Gastroesophageal sphincter (tissue), 4 donors: Measurements from ENCODE around the gene NFKBIE. TPM values are rescaled to one million over a fixed set of nuclear protein-coding genes. Genes with fewer than 3 reads are reported as not detected.
"Not testable (repeated sequence)": the region's sequence is repeated elsewhere in the genome, so short reads cannot be mapped to it uniquely, and the experiment has no call there.

Experiments
- ATAC-seq: fragments of 150-250 bp; one replicate; pipeline ENCODE4 v1.9.1; 2016; ENCODE audit warnings: mild to moderate bottlenecking, moderate library complexity
- H3K27ac ChIP-seq, 4 donors: fragments of 200-600 bp; sonication (generic) in 3 of 4; 1 replicate in 3 of 4; 2 replicates in 1 of 4; pipeline ENCODE4 v1.5.1; 2016 to 2019
- H3K27me3 ChIP-seq: fragments of 200-600 bp; sonication (generic); one replicate; pipeline ENCODE4 v1.5.1; 2019
- H3K36me3 ChIP-seq, 2 donors: fragments of 200-600 bp; sonication (generic); one replicate each; pipeline ENCODE4 v1.5.1; 2019; ENCODE audit warnings: control low read depth in 1 of 2
- H3K4me1 ChIP-seq, 3 donors: fragments of 200-600 bp; sonication (generic); 1 replicate in 2 of 3; 2 replicates in 1 of 3; pipeline ENCODE4 v1.5.1; 2016 to 2019; ENCODE audit warnings: control low read depth in 2 of 3
- H3K4me3 ChIP-seq, 2 donors: fragments of 200-600 bp; sonication (generic); one replicate each; pipeline ENCODE4 v1.5.1; 2019; ENCODE audit warnings: mild to moderate bottlenecking in 1 of 2, moderate library complexity in 1 of 2
- H3K9me3 ChIP-seq, 3 donors: fragments of 200-600 bp; sonication (generic); one replicate each; pipeline ENCODE4 v1.5.1; 2017 to 2019; ENCODE audit warnings: control low read depth in 2 of 3
- CTCF ChIP-seq, 4 experiments: fragments of 200-600 bp in 2 of 4; fragments of 450-650 bp in 2 of 4; sonication (generic) in 1 of 4; IDR thresholded peaks; one replicate each; pipeline ENCODE4 v1.5.1; 2017 to 2019; ENCODE audit warnings: antibody characterized with exemption in 4 of 4, mild to moderate bottlenecking in 2 of 4, moderate library complexity in 2 of 4
- EP300 ChIP-seq: sonication (generic); formaldehyde crosslinking; IDR thresholded peaks from one replicate; pipeline ENCODE4 v1.6.1; 2017; ENCODE audit warnings: antibody characterized with exemption, mild to moderate bottlenecking
- POLR2A ChIP-seq, 2 donors: fragments of 450-650 bp; IDR thresholded peaks; one replicate each; pipeline ENCODE4 v1.6.1; 2017; ENCODE audit warnings: antibody characterized with exemption in 2 of 2, mild to moderate bottlenecking in 2 of 2, moderate library complexity in 1 of 2
- POLR2AphosphoS5 ChIP-seq: sonication (generic); formaldehyde crosslinking; IDR thresholded peaks from one replicate; pipeline ENCODE4 v1.6.1; 2017; ENCODE audit warnings: antibody characterized with exemption
- WGBS, 2 donors: methylation state at CpG; one replicate each; pipeline ENCODE4 v1.1.5; 2018; ENCODE audit warnings: low coverage in 1 of 2; 5-methylcytosine and 5-hydroxymethylcytosine counted together
- total RNA-seq, 4 donors: library from RNA; depleted of rRNA; stranded (reverse); fragments of >200 nt; gene quantifications; one replicate each; pipeline ENCODE4 v1.1.0, GENCODE V29; 2016

Gene NFKBIE
- total RNA-seq = 10 to 100 TPM in 1 of 4 donors, 1 to 10 TPM in 3; 4.2 to 13.4 (median 5.7) TPM

GRCh38 chr6:44265007-44265721 lies at the start of gene NFKBIE:
Gene NFKBIE (minus strand): TSS chr6:44265551. CDS start chr6:44265346, 205 bp downstream.
- Histone ChIP-seq H3K36me3 (peaks cover 0 to 7% of the 10 kb centered on the region in 2 donors), H3K9me3 (no peaks in the 10 kb centered on the region), H3K4me3 (peak within 1 kb of the TSS; percentile 41 to 87), H3K27ac (peak within 1 kb of the TSS; percentile 2 to 91 (median 88)), H3K4me1 (peaks cover 4 to 39% (median 29%) of the 10 kb centered on the region in 3 donors), H3K27me3 (peaks cover 23% of the 10 kb centered on the region)
- 0% methylated on average over 1 to 4 of the region's 72 CpGs for WGBS, 2 donors
- peak; percentile 95 for ATAC-seq
- TF ChIP-seq POLR2A (IDR thresholded peaks at IDR 0.05) (peak; percentile 50 to 75), CTCF (IDR thresholded peaks at IDR 0.05) (peak in 3 of 4 experiments; percentile 24 to 39 (median 26)), EP300 (no peak), POLR2AphosphoS5 (peak; percentile 69)

GRCh38 chr6:44314657-44315056 lies 49.3 kb upstream of the NFKBIE start:
- not testable (repeated sequence) for H3K4me3 ChIP-seq, H3K9me3 ChIP-seq, H3K27me3 ChIP-seq, ATAC-seq, H3K27ac ChIP-seq
- H3K4me1 ChIP-seq = peaks cover 0 to 18% (median 6%) of the 10 kb centered on the region in 3 donors
- WGBS, 2 donors = 84 to 100% methylated on average over 3 to 4 of the region's 8 CpGs
- H3K36me3 ChIP-seq = peaks cover 0 to 21% of the 10 kb centered on the region in 2 donors

- 0 to 3% methylated on average over 6 to 17 of the region's 52 CpGs for WGBS, 2 donors
- TF ChIP-seq EP300 = no peak
- TF ChIP-seq POLR2AphosphoS5 = peak; percentile 74
- TF ChIP-seq CTCF (IDR thresholded peaks at IDR 0.05) = peak; percentile 85 to 97 (median 87)
- peak; percentile 62 to 71 for TF ChIP-seq POLR2A (IDR thresholded peaks at IDR 0.05)
- ATAC-seq = peak; percentile 93
These were observed 47.8 kb upstream of the NFKBIE start, which contains the start of gene AARS2 for GRCh38 chr6:44312901-44313788. Gene AARS2 (minus strand): TSS chr6:44313347. CDS start chr6:44313323, 24 bp downstream.

GRCh38 chr6:44311767-44312166 lies 46.4 kb upstream of the NFKBIE start:
- TF ChIP-seq EP300 (no peak), POLR2AphosphoS5 (no peak), POLR2A (IDR thresholded peaks at IDR 0.05) (no peak), CTCF (IDR thresholded peaks at IDR 0.05) (no peak)
- no peak for ATAC-seq
- no peaks in the 10 kb centered on the region for H3K27me3 ChIP-seq
- no peak overlapping the region for H3K27ac ChIP-seq
- no peak overlapping the region for H3K4me3 ChIP-seq
- 52 to 90% methylated on average over 2 of the region's 3 CpGs for WGBS, 2 donors
- H3K4me1 ChIP-seq = peaks cover 0 to 18% (median 6%) of the 10 kb centered on the region in 3 donors
- peaks cover 0 to 50% of the 10 kb centered on the region in 2 donors for H3K36me3 ChIP-seq
- no peaks in the 10 kb centered on the region for H3K9me3 ChIP-seq

More at GRCh38 chr6:44312901-44313788, 47.8 kb upstream of the NFKBIE start, which contains the start of gene AARS2:
- Histone ChIP-seq H3K36me3 (peaks cover 0 to 36% of the 10 kb centered on the region in 2 donors), H3K4me1 (peaks cover 0 to 18% (median 6%) of the 10 kb centered on the region in 3 donors), H3K27ac (peak within 1 kb of the TSS; percentile 58 to 87 (median 80)), H3K4me3 (peak within 1 kb of the TSS; percentile 61 to 95), H3K27me3 (no peaks in the 10 kb centered on the region), H3K9me3 (no peaks in the 10 kb centered on the region)

GRCh38 chr6:44311304-44311703 lies 46.0 kb upstream of the NFKBIE start:
- TF ChIP-seq EP300 (no peak), POLR2AphosphoS5 (no peak)
- 74% methylated on average over 2 of the region's 2 CpGs; no CpG with 5 or more reads in 1 of the 2 donors for WGBS, 2 donors
- H3K4me1 ChIP-seq = peaks cover 0 to 18% (median 6%) of the 10 kb centered on the region in 3 donors
- no peak for ATAC-seq
- peaks cover 0 to 54% of the 10 kb centered on the region in 2 donors for H3K36me3 ChIP-seq
- H3K9me3 ChIP-seq = no peaks in the 10 kb centered on the region
- no peak overlapping the region for H3K27ac ChIP-seq
- H3K27me3 ChIP-seq = no peaks in the 10 kb centered on the region
- H3K4me3 ChIP-seq = no peak overlapping the region
